ENCODE data around the gene SHB. TPM values are rescaled to one million over a fixed set of nuclear protein-coding genes. Genes with fewer than 3 reads are reported as not detected.

The SHB gene
- total and polyA plus RNA-seq, 2 of the 8 experiments (the other 6 are each of a cell fraction or from before 2014, with no cell fraction given) = 4.1 to 12.6 TPM

- Histone ChIP-seq H3K4ac (replicated peaks; ENCODE audit: insufficient read length, low read depth, low read length) (no peak overlapping the region), H4K91ac (replicated peaks; ENCODE audit: insufficient read length, low read length) (no peak overlapping the region), H2BK5ac (ENCODE audit: low read depth, low read length) (no peak overlapping the region), H3K23me2 (ENCODE audit: low read depth, low read length) (no peaks in the 10 kb centered on the region), H3K9me3 (ENCODE audit: insufficient read depth in 2 of 2, low read depth in 1 of 2, low read length in 1 of 2) (no peaks in the 10 kb centered on the region), H4K8ac (ENCODE audit: extremely low read depth, insufficient read depth, low read length) (no peak overlapping the region), H3K14ac (ENCODE audit: insufficient read length) (no peak overlapping the region), H3K27ac (ENCODE audit: low read depth, low read length) (no peak overlapping the region), H3K79me2 (ENCODE audit: control insufficient read depth in 1 of 2, insufficient read depth in 2 of 2, low read length in 2 of 2) (no peaks in the 10 kb centered on the region), H3K27me3 (replicated peaks in 1 of 4; ENCODE audit: control insufficient read depth in 3 of 4, extremely low read depth in 1 of 4, insufficient read depth in 3 of 4, low read length in 3 of 4) (no peaks in the 10 kb centered on the region), H2BK20ac (ENCODE audit: low read length) (no peak overlapping the region), H2AK5ac (ENCODE audit: low read depth, low read length) (no peak overlapping the region), H3K23ac (ENCODE audit: insufficient read length) (no peak overlapping the region), H4K5ac (ENCODE audit: insufficient read length, low read depth, low read length) (no peak overlapping the region), H2AFZ (ENCODE audit: low read length) (no peak overlapping the region), H3K36me3 (ENCODE audit: control insufficient read depth in 2 of 4, insufficient read depth in 4 of 4, low read length in 3 of 4) (no peaks in the 10 kb centered on the region), H3K9ac (replicated peaks in 1 of 4; ENCODE audit: extremely low read depth in 1 of 4, low read depth in 3 of 4, low read length in 3 of 4) (no peak overlapping the region), H3K4me2 (ENCODE audit: insufficient read depth in 1 of 2, low read depth in 2 of 2, low read length in 2 of 2) (no peak overlapping the region), H3K79me1 (ENCODE audit: low read depth, low read length) (no peaks in the 10 kb centered on the region), H4K20me1 (replicated peaks in 1 of 2; ENCODE audit: control insufficient read depth in 1 of 2, insufficient read depth in 2 of 2, low read length in 2 of 2) (peaks cover 0 to 1% of the 10 kb centered on the region in 2 experiments), H3K56ac (replicated peaks; ENCODE audit: insufficient read length, low read depth, low read length) (no peak overlapping the region), H2BK12ac (ENCODE audit: low read depth, low read length) (no peak overlapping the region), H2BK15ac (ENCODE audit: low read length) (no peak overlapping the region), H3K4me3 (ENCODE audit: extremely low read depth in 1 of 4, insufficient read depth in 2 of 4, low read depth in 3 of 4, low read length in 4 of 4) (no peak overlapping the region), H3K4me1 (replicated peaks in 1 of 4; ENCODE audit: control insufficient read depth in 3 of 4, insufficient read depth in 4 of 4, low read length in 3 of 4) (no peaks in the 10 kb centered on the region), H2BK120ac (replicated peaks; ENCODE audit: low read depth, low read length) (no peak overlapping the region), H3K18ac (ENCODE audit: extremely low read depth, low read length) (no peak overlapping the region)
- WGBS, 2 experiments (ENCODE audit: extremely low coverage in 1 of 2, insufficient coverage in 1 of 2, insufficient read length in 1 of 2, insufficient replicate concordance in 2 of 2, low coverage in 1 of 2, low lambda C conversion rate in 2 of 2, missing lambda C conversion rate in 1 of 2) = 82% methylated on average over 5 of the region's 5 CpGs; no CpG with 5 or more reads in 1 of the 2 experiments
- no peak for FAIRE-seq
- CTCF ChIA-PET (ENCODE audit: partially characterized antibody) = interaction anchor here (0.6 to 1.3 kb wide), 4 partner anchors 10 to 277 kb away, joined by 3 to 4 read pairs (median 4); no protein-coding TSS in a partner anchor
- DNase-seq (ENCODE audit: low read depth in 1 of 2, low spot score in 2 of 2) = no peak
- TF ChIP-seq MAFK (IDR thresholded peaks at IDR 0.05; ENCODE audit: low read depth, low read length) (no peak), CEBPB (IDR thresholded peaks at IDR 0.05; ENCODE audit: low read depth, low read length) (no peak), POLR2AphosphoS5 (IDR thresholded peaks at IDR 0.05; ENCODE audit: low read depth, low read length) (no peak), ATF3 (IDR thresholded peaks at IDR 0.05; ENCODE audit: insufficient read depth, low read depth, low read length) (no peak), ATF2 (IDR thresholded peaks at IDR 0.05; ENCODE audit: low read length) (no peak), SIN3A (conservative IDR thresholded peaks at IDR 0.05 in 1 of 2, IDR thresholded peaks at IDR 0.05 in 1 of 2; ENCODE audit: low read depth in 1 of 2, low read length in 2 of 2) (no peak), SP2 (IDR thresholded peaks at IDR 0.05; ENCODE audit: low read length) (no peak)
- POLR2A ChIA-PET (ENCODE audit: partially characterized antibody) = no interaction called here
Measured at GRCh38 chr9:37870799-37871176, 198.2 kb downstream of the SHB start.
